Osteoblast (primary cell): ENCODE data around the gene MCM6. TPM values are rescaled to one million over a fixed set of nuclear protein-coding genes. Genes with fewer than 3 reads are reported as not detected.
"Not testable (repeated sequence)": the region's sequence is repeated elsewhere in the genome, so short reads cannot be mapped to it uniquely, and the experiment has no call there.

Source experiments
- DNase-seq: peaks from one replicate; pipeline ENCODE4 v3.0.0; 2011; ENCODE audit warnings: low spot score, mixed read lengths; ENCODE audit not compliant: insufficient read length; ENCODE audit errors: missing footprints
- H2AFZ ChIP-seq: 2 replicates; pipeline ENCODE4 v1.6.0; 2011; ENCODE audit warnings: mild to moderate bottlenecking, low read length
- H3K27ac ChIP-seq: 2 replicates; pipeline ENCODE4 v1.5.1; 2011; ENCODE audit warnings: mild to moderate bottlenecking, low read depth, low read length, moderate library complexity
- H3K27me3 ChIP-seq: 2 replicates; pipeline ENCODE4 v1.6.0; 2012; ENCODE audit warnings: mild to moderate bottlenecking, control low read depth, inconsistent platforms, low read length, moderate library complexity; ENCODE audit not compliant: insufficient read depth
- H3K36me3 ChIP-seq: 2 replicates; pipeline ENCODE4 v1.5.1; 2011; ENCODE audit warnings: mild to moderate bottlenecking, low read length, control low read depth, moderate library complexity; ENCODE audit not compliant: insufficient read depth
- H3K4me1 ChIP-seq: 2 replicates; pipeline ENCODE4 v1.5.1; 2011; ENCODE audit warnings: mild to moderate bottlenecking, low read length, control low read depth, moderate library complexity; ENCODE audit not compliant: insufficient read depth
- H3K4me2 ChIP-seq: 2 replicates; pipeline ENCODE4 v1.6.0; 2011; ENCODE audit warnings: mild to moderate bottlenecking, low read length; ENCODE audit not compliant: insufficient read depth
- H3K4me3 ChIP-seq: fragments of 200-600 bp; sonication (generic); 3 replicates; pipeline ENCODE4 v1.5.1; 2012; ENCODE audit warnings: mild to moderate bottlenecking, low read length, inconsistent platforms; ENCODE audit not compliant: insufficient read depth
- H3K79me2 ChIP-seq: 2 replicates; pipeline ENCODE4 v1.6.0; 2012; ENCODE audit warnings: mild to moderate bottlenecking, low read length, control low read depth, inconsistent platforms; ENCODE audit not compliant: insufficient read depth
- H3K9me3 ChIP-seq: 2 replicates; pipeline ENCODE4 v1.5.1; 2011; ENCODE audit warnings: low read depth, low read length, control low read depth
- H4K20me1 ChIP-seq: 2 replicates; pipeline ENCODE4 v1.6.0; 2012; ENCODE audit warnings: mild to moderate bottlenecking, low read length, control low read depth; ENCODE audit not compliant: insufficient read depth
- CTCF ChIP-seq: IDR thresholded peaks from 2 replicates; pipeline ENCODE4 v1.5.1; 2011; ENCODE audit warnings: mild to moderate bottlenecking, low read depth, low read length, moderate library complexity; ENCODE audit errors: extremely low read depth
- total RNA-seq: library from RNA; depleted of rRNA; stranded (reverse); fragments of >200 nt; gene quantifications from 2 replicates; pipeline ENCODE4 v1.2.3, GENCODE V29; 2012

The MCM6 gene
- total RNA-seq, 1 donor: 14.5 TPM

- Histone ChIP-seq H3K36me3 (no peaks in the 10 kb centered on the region), H3K27ac (no peak overlapping the region), H3K27me3 (no peaks in the 10 kb centered on the region), H4K20me1 (no peaks in the 10 kb centered on the region), H3K4me1 (no peaks in the 10 kb centered on the region), H3K79me2 (no peaks in the 10 kb centered on the region), H3K4me3 (no peak overlapping the region), H3K9me3 (no peaks in the 10 kb centered on the region), H2AFZ (no peak overlapping the region), H3K4me2 (no peak overlapping the region)
- no peak for DNase-seq
- TF ChIP-seq CTCF: no peak
These were observed 17.1 kb upstream of the MCM6 start for GRCh38 chr2:135893374-135893794.

- H2AFZ ChIP-seq: no peak overlapping the region
- no peaks in the 10 kb centered on the region for H3K27me3 ChIP-seq
- no peak for DNase-seq
- no peaks in the 10 kb centered on the region for H4K20me1 ChIP-seq
- no peak overlapping the region for H3K27ac ChIP-seq
- no peaks in the 10 kb centered on the region for H3K79me2 ChIP-seq
- TF ChIP-seq CTCF: no peak
- no peaks in the 10 kb centered on the region for H3K36me3 ChIP-seq
- no peak overlapping the region for H3K4me3 ChIP-seq
- H3K4me1 ChIP-seq: no peaks in the 10 kb centered on the region
- H3K4me2 ChIP-seq: no peak overlapping the region
- H3K9me3 ChIP-seq: no peaks in the 10 kb centered on the region
These were observed 14.6 kb upstream of the MCM6 start for GRCh38 chr2:135890835-135891234.

- no peak for TF ChIP-seq CTCF
- Histone ChIP-seq H3K36me3 (no peaks in the 10 kb centered on the region), H3K4me2 (no peak overlapping the region), H3K27me3 (no peaks in the 10 kb centered on the region), H3K4me1 (no peaks in the 10 kb centered on the region), H3K9me3 (no peaks in the 10 kb centered on the region), H3K79me2 (no peaks in the 10 kb centered on the region), H4K20me1 (no peaks in the 10 kb centered on the region), H2AFZ (no peak overlapping the region), H3K27ac (no peak overlapping the region), H3K4me3 (no peak overlapping the region)
- no peak for DNase-seq
These were observed 13.9 kb upstream of the MCM6 start for GRCh38 chr2:135890149-135890548.

- H4K20me1 ChIP-seq, H3K4me1 ChIP-seq, H3K4me2 ChIP-seq: not testable (repeated sequence)
These were observed 12.3 kb upstream of the MCM6 start for GRCh38 chr2:135888587-135888986.

More at GRCh38 chr2:135888587-135888986, 12.3 kb upstream of the MCM6 start:
- not testable (repeated sequence) for H3K36me3 ChIP-seq, H3K79me2 ChIP-seq, DNase-seq, H3K27ac ChIP-seq, H3K27me3 ChIP-seq, H3K9me3 ChIP-seq, H2AFZ ChIP-seq, H3K4me3 ChIP-seq
